ENCODE results near the gene POLG. TPM values are rescaled to one million over a fixed set of nuclear protein-coding genes. Genes with fewer than 3 reads are reported as not detected.

Gene POLG
- total RNA-seq, 1 donor from 2014 or later, result 124 TPM

- peaks cover 83% of the 10 kb centered on the region for H3K27me3 Mint-ChIP-seq
- no peaks in the 10 kb centered on the region for H3K36me3 Mint-ChIP-seq (ENCODE audit: low read depth)
- no peak overlapping the region for H3K4me3 Mint-ChIP-seq
- no peak overlapping the region for H3K27ac Mint-ChIP-seq
- DNase-seq, result no peak
- intact Hi-C loops (cut with micrococcal nuclease), result no loop called here
- H3K4me1 Mint-ChIP-seq, result peaks cover 9% of the 10 kb centered on the region
- no peaks in the 10 kb centered on the region for H3K9me3 Mint-ChIP-seq
Observed at GRCh38 chr15:89365462-89366065, 30.9 kb upstream of the POLG start.

DNA sequence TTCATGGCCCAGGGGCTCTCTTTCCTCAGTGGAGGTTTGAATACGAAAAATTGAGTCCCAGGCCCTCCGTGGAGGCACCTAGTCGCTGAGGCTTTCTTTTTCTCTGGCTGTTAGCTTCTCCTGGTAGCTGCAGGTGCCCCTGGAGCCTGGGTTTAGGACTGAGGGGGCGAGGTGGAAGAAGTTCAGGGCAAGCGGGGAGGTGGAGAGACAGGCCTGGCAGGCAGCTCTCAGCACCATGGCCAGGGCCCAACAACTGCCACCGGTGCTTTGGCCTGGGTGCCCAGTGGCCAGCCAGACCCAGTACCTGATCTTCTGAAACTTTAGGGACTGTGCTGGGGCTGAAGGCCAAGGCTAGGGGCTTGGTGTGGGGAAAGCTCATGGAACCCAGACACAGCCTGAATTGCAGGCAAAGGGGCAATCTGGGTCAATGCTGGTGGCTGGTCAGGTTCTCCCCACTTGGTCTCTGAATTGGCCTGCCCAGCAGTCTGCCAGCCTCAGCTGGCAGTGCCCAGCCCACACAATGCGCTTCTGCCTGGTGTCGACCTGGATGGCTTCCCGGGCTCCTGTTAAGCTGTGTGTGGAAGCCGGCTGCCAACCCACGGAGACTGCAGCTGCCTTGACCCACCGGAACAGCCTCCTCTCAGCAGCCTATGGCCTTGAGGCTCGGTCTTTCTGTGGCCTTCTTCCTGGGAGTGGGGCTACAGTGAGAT, 30.3 kb upstream of the POLG start:
- H3K36me3 Mint-ChIP-seq (ENCODE audit: low read depth), result no peaks in the 10 kb centered on the region
- DNase-seq, result peak; percentile 53
- peaks cover 9% of the 10 kb centered on the region for H3K4me1 Mint-ChIP-seq
- intact Hi-C loops (cut with micrococcal nuclease), result no loop called here
- H3K4me3 Mint-ChIP-seq, result no peak overlapping the region
- no peaks in the 10 kb centered on the region for H3K9me3 Mint-ChIP-seq
- H3K27ac Mint-ChIP-seq, result no peak overlapping the region
- peaks cover 83% of the 10 kb centered on the region for H3K27me3 Mint-ChIP-seq

- peak; percentile 54 for DNase-seq
- intact Hi-C loops (cut with micrococcal nuclease), result no loop called here
- Mint-ChIP-seq H3K4me1 (peaks cover 9% of the 10 kb centered on the region), H3K4me3 (no peak overlapping the region), H3K9me3 (no peaks in the 10 kb centered on the region), H3K27ac (no peak overlapping the region), H3K36me3 (ENCODE audit: low read depth) (no peaks in the 10 kb centered on the region), H3K27me3 (peaks cover 82% of the 10 kb centered on the region)
Observed at GRCh38 chr15:89364341-89364740, 29.7 kb upstream of the POLG start.

DNA sequence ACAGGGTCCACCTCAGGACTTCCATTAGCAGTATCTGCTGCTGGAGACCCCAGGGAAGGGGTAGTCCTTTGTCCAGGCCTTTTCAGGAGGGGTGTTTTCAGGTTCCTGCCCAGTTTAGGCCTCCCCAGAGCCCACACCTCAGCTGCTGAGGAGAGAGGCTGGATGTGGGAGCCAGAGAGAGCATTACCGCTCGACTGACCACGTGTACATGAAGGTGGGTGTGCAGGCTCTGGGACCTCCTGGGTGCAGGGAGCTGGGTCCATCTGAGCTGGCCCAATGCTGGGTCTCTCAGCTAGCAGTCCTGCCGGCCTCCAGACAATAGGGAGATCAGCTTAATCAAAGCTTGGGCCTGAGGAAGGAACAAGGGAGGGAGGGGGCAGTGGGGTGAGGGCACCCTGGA, 29.1 kb upstream of the POLG start:
- intact Hi-C loops (cut with micrococcal nuclease), result no loop called here
- Mint-ChIP-seq H3K4me3 (no peak overlapping the region), H3K27ac (no peak overlapping the region), H3K9me3 (no peaks in the 10 kb centered on the region), H3K27me3 (peaks cover 76% of the 10 kb centered on the region), H3K4me1 (peaks cover 9% of the 10 kb centered on the region), H3K36me3 (ENCODE audit: low read depth) (no peaks in the 10 kb centered on the region)
- DNase-seq, result no peak

DNA sequence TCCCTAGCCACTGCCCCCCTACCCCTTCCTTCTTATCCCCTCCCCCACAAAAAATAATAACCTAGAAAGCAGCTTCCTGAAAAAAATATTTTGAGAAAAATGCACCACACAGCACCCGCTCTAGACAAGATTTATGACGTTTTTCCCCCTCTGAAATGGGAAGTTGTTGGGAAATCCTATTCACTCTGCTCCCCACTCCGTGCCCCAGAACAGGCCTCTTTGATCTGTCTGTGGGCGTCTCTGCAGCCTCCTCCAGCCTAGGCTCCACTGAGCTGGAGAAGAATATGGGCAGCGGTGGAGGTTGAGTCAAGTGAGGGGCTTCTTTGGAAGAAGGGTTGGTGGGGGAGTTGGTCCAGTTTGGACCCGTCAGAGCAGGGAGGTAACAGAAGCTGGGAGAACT, 28.5 kb upstream of the POLG start:
- no peak overlapping the region for H3K4me3 Mint-ChIP-seq
- no peak for DNase-seq
- intact Hi-C loops (cut with micrococcal nuclease), result no loop called here
- no peaks in the 10 kb centered on the region for H3K36me3 Mint-ChIP-seq (ENCODE audit: low read depth)
- H3K9me3 Mint-ChIP-seq, result no peaks in the 10 kb centered on the region
- no peak overlapping the region for H3K27ac Mint-ChIP-seq
- H3K27me3 Mint-ChIP-seq, result peaks cover 77% of the 10 kb centered on the region
- peaks cover 9% of the 10 kb centered on the region for H3K4me1 Mint-ChIP-seq

DNA sequence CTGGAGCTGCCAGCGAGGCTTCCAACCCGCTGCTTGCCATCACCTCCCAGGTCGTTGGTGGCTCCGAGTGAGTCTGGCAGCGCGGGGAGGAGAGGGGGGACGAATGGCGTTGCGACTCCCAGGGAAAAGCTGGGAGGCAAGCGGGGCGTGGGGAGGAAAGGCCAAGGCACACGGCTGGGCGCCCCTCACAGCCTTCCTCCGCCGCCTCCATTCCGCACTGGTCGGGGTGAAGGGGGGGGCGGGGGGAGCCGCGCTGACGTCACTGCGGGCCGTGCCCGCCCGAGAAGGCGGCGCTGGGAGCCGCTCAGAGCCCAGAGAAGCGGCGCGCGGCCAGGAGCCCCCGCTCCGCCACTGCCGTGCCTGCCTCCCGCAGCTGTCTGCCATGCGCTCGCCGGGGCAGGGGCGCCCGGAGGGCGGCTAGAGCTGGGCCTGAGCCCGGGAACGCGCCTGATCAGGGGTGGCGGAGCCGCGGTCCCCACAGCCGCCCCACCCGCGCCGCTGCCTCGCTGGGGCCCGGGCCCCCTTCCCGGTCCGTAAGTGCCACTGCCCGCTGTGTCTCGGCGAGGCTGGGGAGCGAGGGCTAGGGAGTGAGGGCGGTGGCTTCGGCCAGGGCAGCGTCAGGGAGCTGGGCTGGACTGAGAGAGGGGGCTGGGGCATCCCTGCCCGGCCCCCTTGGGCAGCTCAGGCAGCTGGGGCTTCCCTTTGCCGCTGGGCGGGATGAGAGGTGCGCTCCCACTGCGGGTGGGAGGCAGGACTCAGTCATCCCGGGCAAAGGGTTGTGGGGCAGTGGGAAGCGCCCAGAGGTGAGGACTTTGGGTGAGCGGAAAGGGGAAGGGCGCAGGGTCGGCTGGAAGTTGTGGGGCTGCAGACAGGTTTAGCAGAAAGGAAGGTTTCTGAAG, 27.8 kb upstream of the POLG start:
- DNase-seq, result peak; percentile 53
- Mint-ChIP-seq H3K9me3 (no peaks in the 10 kb centered on the region), H3K4me3 (no peak overlapping the region), H3K27me3 (peaks cover 84% of the 10 kb centered on the region), H3K36me3 (ENCODE audit: low read depth) (no peaks in the 10 kb centered on the region), H3K27ac (no peak overlapping the region), H3K4me1 (peaks cover 9% of the 10 kb centered on the region)
- intact Hi-C loops (cut with micrococcal nuclease), result no loop called here

DNA sequence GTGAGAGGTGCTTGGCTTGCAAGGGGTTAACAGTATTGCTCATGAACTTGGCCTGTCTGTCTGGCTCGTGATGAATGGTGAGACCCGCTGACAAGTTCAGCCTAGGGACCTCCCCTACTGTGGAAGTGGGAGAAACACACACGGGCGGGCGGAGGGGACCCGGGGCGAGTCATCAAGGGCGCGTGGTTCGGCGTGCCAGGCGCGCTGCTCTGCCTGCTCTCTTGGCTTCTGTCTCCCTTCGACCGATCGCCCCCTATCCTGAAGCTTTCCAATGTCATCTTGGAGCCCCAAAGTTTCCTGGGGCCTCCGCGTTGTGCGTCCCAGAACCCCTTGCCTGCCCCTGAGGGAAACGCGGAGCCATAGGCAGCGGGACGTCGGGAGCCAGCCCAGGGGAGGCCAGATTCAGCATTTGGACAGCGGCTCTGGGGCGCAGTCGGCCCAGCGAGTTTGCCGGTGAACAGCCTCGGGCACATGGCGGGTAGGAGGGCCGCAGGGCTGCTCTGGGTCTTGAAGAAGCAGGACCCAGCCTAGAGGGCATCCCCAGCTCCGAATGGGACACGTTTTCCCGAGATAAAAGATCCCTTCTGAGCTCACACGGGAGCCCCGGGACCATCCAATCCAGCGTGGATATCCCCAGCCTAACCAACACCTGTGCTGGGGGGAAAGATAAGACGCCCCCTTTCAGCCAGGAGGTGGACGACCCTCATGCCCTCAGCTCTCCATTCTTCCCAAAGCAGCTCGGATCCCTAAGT, 27.0 kb upstream of the POLG start:
- peaks cover 5% of the 10 kb centered on the region for H3K4me1 Mint-ChIP-seq
- no peak overlapping the region for H3K27ac Mint-ChIP-seq
- H3K27me3 Mint-ChIP-seq, result peaks cover 83% of the 10 kb centered on the region
- H3K36me3 Mint-ChIP-seq (ENCODE audit: low read depth), result no peaks in the 10 kb centered on the region
- DNase-seq, result peak; percentile 88
- no peaks in the 10 kb centered on the region for H3K9me3 Mint-ChIP-seq
- H3K4me3 Mint-ChIP-seq, result no peak overlapping the region
- intact Hi-C loops (cut with micrococcal nuclease), result loop anchor here (2.0 kb wide), 1 partner anchor 13 kb away; no protein-coding TSS in a partner anchor

- DNase-seq, result peak; percentile 55
- intact Hi-C loops (cut with micrococcal nuclease), result loop anchor here (2.0 kb wide), 1 partner anchor 14 kb away; no protein-coding TSS in a partner anchor
- H3K4me1 Mint-ChIP-seq, result peaks cover 3% of the 10 kb centered on the region
- H3K4me3 Mint-ChIP-seq, result no peak overlapping the region
- no peaks in the 10 kb centered on the region for H3K9me3 Mint-ChIP-seq
- peaks cover 80% of the 10 kb centered on the region for H3K27me3 Mint-ChIP-seq
- H3K27ac Mint-ChIP-seq, result no peak overlapping the region
- no peaks in the 10 kb centered on the region for H3K36me3 Mint-ChIP-seq (ENCODE audit: low read depth)
Observed at GRCh38 chr15:89360294-89360971, 25.8 kb upstream of the POLG start.

DNA sequence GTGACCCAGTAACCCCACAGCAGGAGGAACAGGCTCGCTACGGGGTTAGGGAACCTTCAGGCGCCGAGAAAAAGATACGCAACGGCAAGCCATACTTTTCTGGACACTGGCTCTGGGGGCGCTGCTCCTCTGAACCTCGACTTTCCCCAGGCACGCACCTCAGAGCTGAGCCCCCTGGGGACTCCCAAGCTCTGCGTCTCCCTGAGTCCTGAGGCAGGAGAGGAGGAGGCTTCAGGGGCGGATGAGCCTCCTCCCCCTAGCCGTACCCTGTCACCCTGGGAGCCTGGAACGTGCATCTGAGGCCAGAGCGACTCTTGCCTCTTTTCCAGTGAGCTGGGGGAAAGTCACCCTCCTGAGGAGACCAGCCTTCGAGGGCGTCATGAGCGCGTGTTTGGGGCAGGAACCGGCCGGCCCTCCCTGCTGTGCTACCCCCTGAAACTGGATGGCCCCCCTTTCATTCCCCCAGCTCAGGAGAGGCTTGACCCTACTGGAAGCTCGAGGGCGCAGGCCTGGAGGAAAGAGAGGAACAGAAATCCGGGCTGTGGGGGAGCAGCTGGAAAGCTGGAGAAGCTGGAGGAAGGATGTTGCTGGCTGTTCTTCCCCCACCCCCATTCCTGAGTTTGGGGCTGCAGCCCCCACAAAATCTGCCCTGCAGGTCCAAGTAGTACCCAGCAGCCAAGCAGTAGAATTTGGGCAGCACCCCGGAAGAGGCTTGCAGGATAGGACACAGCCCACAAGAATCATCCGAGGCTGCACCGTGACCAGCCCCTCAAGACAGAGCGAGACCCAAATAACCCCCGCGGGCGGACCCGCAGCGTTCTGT, 25.1 kb upstream of the POLG start:
- Mint-ChIP-seq H3K36me3 (ENCODE audit: low read depth) (no peaks in the 10 kb centered on the region), H3K4me1 (peaks cover 3% of the 10 kb centered on the region), H3K4me3 (peak overlapping the region; percentile 56), H3K27me3 (peaks cover 77% of the 10 kb centered on the region), H3K9me3 (no peaks in the 10 kb centered on the region), H3K27ac (no peak overlapping the region)
- DNase-seq, result peak; percentile 57
- intact Hi-C loops (cut with micrococcal nuclease), result loop anchor here (2.0 kb wide), 2 partner anchors 15 to 41 kb away; no protein-coding TSS in a partner anchor

DNA sequence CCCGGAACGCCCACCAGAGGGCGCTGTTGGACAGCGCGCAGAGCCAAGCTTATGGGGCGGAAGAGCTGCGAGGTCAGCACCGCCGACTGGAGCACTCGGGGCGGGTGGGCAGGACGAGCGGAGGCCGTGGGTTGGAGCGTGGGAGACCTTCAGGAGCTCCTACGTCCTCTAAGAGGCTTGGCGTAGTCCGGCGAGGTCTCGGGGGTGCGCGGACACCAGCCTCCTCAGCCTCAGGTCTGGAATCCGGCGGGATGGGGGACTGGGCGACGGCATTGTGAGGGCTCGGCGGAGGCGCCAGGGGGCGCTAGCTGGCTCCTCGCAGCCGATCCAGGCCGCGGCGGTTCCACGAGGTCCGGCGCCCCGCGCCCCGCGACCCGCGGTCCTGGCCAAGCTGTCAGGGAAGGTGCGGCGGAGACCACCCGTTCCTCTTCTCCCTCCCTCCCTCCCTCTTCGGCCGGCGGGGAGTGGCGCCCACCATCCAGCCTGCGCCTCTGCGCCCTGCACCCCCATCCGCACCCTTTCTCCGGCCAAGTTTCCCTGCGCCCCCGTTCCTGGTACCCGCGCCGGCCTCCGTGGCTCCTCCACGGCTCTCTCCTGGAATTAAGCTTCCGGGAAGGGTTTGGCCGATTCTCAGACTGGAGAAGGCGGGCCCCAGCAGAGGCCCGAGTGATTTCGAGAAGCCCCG, 24.3 kb upstream of the POLG start:
- intact Hi-C loops (cut with micrococcal nuclease), result loop anchor here (1.0 to 2.0 kb wide), 3 partner anchors 42 to 113 kb away; no protein-coding TSS in a partner anchor
- Mint-ChIP-seq H3K27ac (peak overlapping the region; percentile 37), H3K36me3 (ENCODE audit: low read depth) (no peaks in the 10 kb centered on the region), H3K4me1 (peaks cover 3% of the 10 kb centered on the region), H3K9me3 (no peaks in the 10 kb centered on the region), H3K27me3 (peaks cover 73% of the 10 kb centered on the region), H3K4me3 (peak overlapping the region; percentile 86)
- peak; percentile 96 for DNase-seq

DNA sequence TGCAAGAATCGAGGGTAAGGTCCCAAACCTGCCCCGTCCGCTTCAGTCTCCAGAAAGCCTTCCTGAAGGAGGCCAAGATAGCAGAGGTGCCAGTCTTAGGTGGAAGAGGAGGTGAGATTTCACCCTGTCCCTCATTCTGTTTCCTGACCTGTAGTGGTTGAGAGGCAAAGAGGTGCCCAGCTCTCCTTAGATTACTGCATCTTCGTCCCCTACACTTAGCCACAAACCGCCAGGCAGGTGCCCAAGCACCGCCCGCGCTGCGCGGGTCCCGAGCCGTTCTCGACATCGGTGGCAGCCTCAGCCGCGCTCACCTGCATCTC, 23.8 kb upstream of the POLG start:
- peaks cover 3% of the 10 kb centered on the region for H3K4me1 Mint-ChIP-seq
- DNase-seq, result no peak
- H3K9me3 Mint-ChIP-seq, result no peaks in the 10 kb centered on the region
- H3K27ac Mint-ChIP-seq, result peak overlapping the region; percentile 37
- H3K36me3 Mint-ChIP-seq (ENCODE audit: low read depth), result no peaks in the 10 kb centered on the region
- intact Hi-C loops (cut with micrococcal nuclease), result loop anchor here (1.0 to 2.0 kb wide), 3 partner anchors 42 to 114 kb away; no protein-coding TSS in a partner anchor
- H3K27me3 Mint-ChIP-seq, result peaks cover 71% of the 10 kb centered on the region
- H3K4me3 Mint-ChIP-seq, result peak overlapping the region; percentile 86

All from activated CD4-positive, alpha-beta T cell treated with anti-CD3 and anti-CD28 coated beads, Interleukin-2, amount 10 ng/mL, durations not matched to agents 24 days and 14 days (primary cell).